OCI-LY3 (cell line): Measurements from ENCODE around the gene SEMA6A.

Experiments
- EZH2phosphoT487 ChIP-seq: fragments of 200-600 bp; shearing (Covaris generic); IDR thresholded peaks from 2 replicates; pipeline ENCODE4 v1.6.1; 2018; ENCODE audit warnings: antibody characterized with exemption, mixed run types, low read depth
- TF ChIP-seq, protein P1 (sequence below): fragments of 200-600, 300-600 bp; sonication (generic); IDR thresholded peaks from 2 replicates; pipeline ENCODE4 v1.5.1; 2014; ENCODE audit warnings: antibody characterized with exemption, low read length, low read depth

- TF ChIP-seq, protein P1, sequence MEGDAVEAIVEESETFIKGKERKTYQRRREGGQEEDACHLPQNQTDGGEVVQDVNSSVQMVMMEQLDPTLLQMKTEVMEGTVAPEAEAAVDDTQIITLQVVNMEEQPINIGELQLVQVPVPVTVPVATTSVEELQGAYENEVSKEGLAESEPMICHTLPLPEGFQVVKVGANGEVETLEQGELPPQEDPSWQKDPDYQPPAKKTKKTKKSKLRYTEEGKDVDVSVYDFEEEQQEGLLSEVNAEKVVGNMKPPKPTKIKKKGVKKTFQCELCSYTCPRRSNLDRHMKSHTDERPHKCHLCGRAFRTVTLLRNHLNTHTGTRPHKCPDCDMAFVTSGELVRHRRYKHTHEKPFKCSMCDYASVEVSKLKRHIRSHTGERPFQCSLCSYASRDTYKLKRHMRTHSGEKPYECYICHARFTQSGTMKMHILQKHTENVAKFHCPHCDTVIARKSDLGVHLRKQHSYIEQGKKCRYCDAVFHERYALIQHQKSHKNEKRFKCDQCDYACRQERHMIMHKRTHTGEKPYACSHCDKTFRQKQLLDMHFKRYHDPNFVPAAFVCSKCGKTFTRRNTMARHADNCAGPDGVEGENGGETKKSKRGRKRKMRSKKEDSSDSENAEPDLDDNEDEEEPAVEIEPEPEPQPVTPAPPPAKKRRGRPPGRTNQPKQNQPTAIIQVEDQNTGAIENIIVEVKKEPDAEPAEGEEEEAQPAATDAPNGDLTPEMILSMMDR, result no peak
- no peak for TF ChIP-seq EZH2phosphoT487
Measured at GRCh38 chr5:116564756-116565490, 9.7 kb downstream of the SEMA6A start.
